IMR-90 (cell line): ENCODE measurements around the gene CACNA2D3. TPM values are rescaled to one million over a fixed set of nuclear protein-coding genes. Genes with fewer than 3 reads are reported as not detected.

Experiments
- ATAC-seq: fragments of 200-7000 bp; cut with Tn5 transposase; 2 replicates; pipeline ENCODE4 v1.9.1; 2020; ENCODE audit warnings: low read depth, mild to moderate bottlenecking, moderate library complexity
- BruUV-seq: library from RNA; stranded (reverse); fragments of 400-500 nt; replicated peaks from 2 replicates; lab custom pipeline; 2021; lab: Mats Ljungman, UMichigan
- CTCF ChIA-PET: fragments of 300-600 bp; formaldehyde crosslinking; extraction: SDS; loops from one replicate; lab custom pipeline; 2021; ENCODE audit warnings: antibody characterized with exemption; lab: Yijun Ruan, JAX
- POLR2A ChIA-PET: fragments of 300-600 bp; sonication (Branson Sonifier 250); formaldehyde crosslinking; loops from one replicate; lab custom pipeline; 2022; ENCODE audit warnings: antibody characterized with exemption; ENCODE audit not compliant: unreplicated experiment; lab: Charles Lee
- DNase-seq: peaks from one replicate; pipeline ENCODE4 v3.0.0; 2013
- H2AFZ ChIP-seq: replicated peaks from 2 replicates; pipeline ENCODE3; 2013; ENCODE audit warnings: low read length, mild to moderate bottlenecking; ENCODE audit not compliant: poor library complexity
- H2AK5ac ChIP-seq: 2 replicates; pipeline ENCODE4 v1.6.1; 2013; ENCODE audit warnings: low read depth, low read length, inconsistent platforms
- H2AK9ac ChIP-seq: replicated peaks from 2 replicates; pipeline ENCODE3; 2013; ENCODE audit warnings: mild to moderate bottlenecking, low read depth, low read length, moderate library complexity; ENCODE audit not compliant: poor library complexity
- H2BK120ac ChIP-seq: 2 replicates; pipeline ENCODE4 v1.6.1; 2013; ENCODE audit warnings: low read depth, low read length, inconsistent platforms
- H2BK15ac ChIP-seq: 3 replicates; pipeline ENCODE4 v1.6.1; 2013; ENCODE audit warnings: low read depth, low read length, inconsistent platforms
- H2BK20ac ChIP-seq: 2 replicates; pipeline ENCODE4 v1.6.1; 2013; ENCODE audit warnings: low read depth, mild to moderate bottlenecking, inconsistent platforms, low read length, moderate library complexity
- H2BK5ac ChIP-seq: 2 replicates; pipeline ENCODE4 v1.6.1; 2013; ENCODE audit warnings: mild to moderate bottlenecking, low read depth, low read length, inconsistent platforms; ENCODE audit not compliant: poor library complexity, severe bottlenecking
- H3K14ac ChIP-seq: replicated peaks from 2 replicates; pipeline ENCODE4 v1.6.1; 2013; ENCODE audit warnings: low read depth, low read length, inconsistent platforms
- H3K18ac ChIP-seq: 2 replicates; pipeline ENCODE4 v1.6.1; 2013; ENCODE audit warnings: low read depth, low read length, control low read depth
- H3K23ac ChIP-seq: 2 replicates; pipeline ENCODE4 v1.6.1; 2013; ENCODE audit warnings: low read depth, low read length, inconsistent platforms
- H3K27ac ChIP-seq: 2 replicates; pipeline ENCODE4 v1.5.1; 2013; ENCODE audit warnings: mild to moderate bottlenecking, control low read depth, low read length; ENCODE audit not compliant: insufficient read depth
- H3K27me3 ChIP-seq: 2 replicates; pipeline ENCODE4 v1.6.1; 2013; ENCODE audit warnings: low read length; ENCODE audit not compliant: control insufficient read depth, insufficient read depth
- H3K36me3 ChIP-seq: 2 replicates; pipeline ENCODE4 v1.6.1; 2013; ENCODE audit warnings: low read length, mixed read lengths; ENCODE audit not compliant: control insufficient read depth, insufficient read depth
- H3K4ac ChIP-seq: 2 replicates; pipeline ENCODE4 v1.6.1; 2013; ENCODE audit warnings: low read depth, low read length, inconsistent platforms
- H3K4me1 ChIP-seq: 2 replicates; pipeline ENCODE4 v1.6.1; 2013; ENCODE audit warnings: low read length, mixed read lengths; ENCODE audit not compliant: control insufficient read depth, insufficient read depth
- H3K4me2 ChIP-seq: 2 replicates; pipeline ENCODE4 v1.6.1; 2013; ENCODE audit warnings: low read depth, mild to moderate bottlenecking, control low read depth, low read length, moderate library complexity
- H3K4me3 ChIP-seq: 2 replicates; pipeline ENCODE4 v1.5.1; 2013; ENCODE audit warnings: low read depth, mild to moderate bottlenecking, control low read depth, low read length, moderate library complexity; ENCODE audit not compliant: insufficient read depth
- H3K56ac ChIP-seq: 2 replicates; pipeline ENCODE4 v1.6.1; 2013; ENCODE audit warnings: low read length, inconsistent platforms; ENCODE audit not compliant: insufficient read depth; ENCODE audit errors: extremely low read depth
- H3K79me1 ChIP-seq, 2 experiments: 2 replicates each; pipeline ENCODE4 v1.6.1; 2013; ENCODE audit warnings: low read length in 2 of 2, inconsistent platforms in 1 of 2, low read depth in 1 of 2
- H3K9ac ChIP-seq: 2 replicates; pipeline ENCODE4 v1.6.1; 2013; ENCODE audit warnings: low read depth, low read length, control low read depth
- H3K9me1 ChIP-seq: 2 replicates; pipeline ENCODE4 v1.6.1; 2013; ENCODE audit warnings: low read length, inconsistent platforms; ENCODE audit not compliant: insufficient read depth
- H3K9me3 ChIP-seq: 2 replicates; pipeline ENCODE4 v1.6.1; 2013; ENCODE audit warnings: low read length; ENCODE audit not compliant: control insufficient read depth, insufficient read depth
- H4K20me1 ChIP-seq: 2 replicates; pipeline ENCODE4 v1.6.1; 2013; ENCODE audit warnings: low read length, inconsistent platforms; ENCODE audit not compliant: insufficient read depth
- H4K5ac ChIP-seq: 2 replicates; pipeline ENCODE4 v1.6.1; 2013; ENCODE audit warnings: mild to moderate bottlenecking, low read depth, low read length, control low read depth
- H4K8ac ChIP-seq, 2 experiments: 2 replicates each; pipeline ENCODE4 v1.6.1; 2013; ENCODE audit warnings: low read depth in 2 of 2, low read length in 2 of 2, control low read depth in 1 of 2, inconsistent platforms in 1 of 2
- H4K91ac ChIP-seq: 2 replicates; pipeline ENCODE4 v1.6.1; 2013; ENCODE audit warnings: low read depth, low read length, inconsistent platforms; ENCODE audit not compliant: insufficient read depth
- BHLHE40 ChIP-seq: fragments of 150-350 bp; IDR thresholded peaks from 2 replicates; pipeline ENCODE4 v1.6.1; 2016; ENCODE audit warnings: mild to moderate bottlenecking, low read depth, low read length
- CEBPB ChIP-seq: IDR thresholded peaks from 2 replicates; pipeline ENCODE4 v1.6.1; 2012; ENCODE audit warnings: low read depth, low read length, improper control_type of control experiment
- CHD1 ChIP-seq: IDR thresholded peaks from 2 replicates; pipeline ENCODE4 v1.6.1; 2012; ENCODE audit warnings: low read depth, low read length, improper control_type of control experiment
- CTCF ChIP-seq: conservative IDR thresholded peaks from 2 replicates; pipeline ENCODE4 v1.5.1; 2012; ENCODE audit warnings: mild to moderate bottlenecking, low read depth, low read length, improper control_type of control experiment
- ELK1 ChIP-seq: fragments of 150-350 bp; IDR thresholded peaks from 2 replicates; pipeline ENCODE4 v1.6.1; 2016; ENCODE audit warnings: low read depth, mild to moderate bottlenecking, low read length, moderate library complexity, borderline replicate concordance
- FOS ChIP-seq: fragments of 150-350 bp; IDR thresholded peaks from 2 replicates; pipeline ENCODE4 v1.6.1; 2016; ENCODE audit warnings: low read depth, low read length
- MAFK ChIP-seq: IDR thresholded peaks from 2 replicates; pipeline ENCODE4 v1.6.1; 2012; ENCODE audit warnings: low read depth, low read length, improper control_type of control experiment
- MAZ ChIP-seq: IDR thresholded peaks from 2 replicates; pipeline ENCODE4 v1.6.1; 2012; ENCODE audit warnings: low read depth, mild to moderate bottlenecking, low read length, improper control_type of control experiment, moderate library complexity, borderline replicate concordance
- MXI1 ChIP-seq: IDR thresholded peaks from 2 replicates; pipeline ENCODE4 v1.6.1; 2012; ENCODE audit warnings: low read depth, mild to moderate bottlenecking, low read length, moderate library complexity, borderline replicate concordance
- NFE2L2 ChIP-seq: fragments of 150-350 bp; IDR thresholded peaks from 2 replicates; pipeline ENCODE4 v1.6.1; 2016; ENCODE audit warnings: low read depth, mild to moderate bottlenecking, low read length
- POLR2A ChIP-seq: IDR thresholded peaks from 2 replicates; pipeline ENCODE4 v1.6.1; 2012; ENCODE audit warnings: mild to moderate bottlenecking, low read depth, low read length
- RAD21 ChIP-seq: IDR thresholded peaks from 2 replicates; pipeline ENCODE4 v1.6.1; 2012; ENCODE audit warnings: low read length, improper control_type of control experiment
- RCOR1 ChIP-seq: IDR thresholded peaks from 2 replicates; pipeline ENCODE4 v1.6.1; 2012; ENCODE audit warnings: mild to moderate bottlenecking, low read length, improper control_type of control experiment; ENCODE audit not compliant: insufficient replicate concordance
- RFX5 ChIP-seq: IDR thresholded peaks from 2 replicates; pipeline ENCODE4 v1.8.0; 2012; ENCODE audit warnings: low read depth, mild to moderate bottlenecking, low read length, moderate library complexity
- SMC3 ChIP-seq: fragments of 150-350 bp; IDR thresholded peaks from 2 replicates; pipeline ENCODE4 v1.6.1; 2016; ENCODE audit warnings: low read depth, mild to moderate bottlenecking, antibody characterized with exemption, low read length, moderate library complexity
- USF2 ChIP-seq: fragments of 150-350 bp; IDR thresholded peaks from 2 replicates; pipeline ENCODE4 v1.6.1; 2017; ENCODE audit warnings: mild to moderate bottlenecking, antibody characterized with exemption, low read length, low read depth
- WGBS, 2 experiments: methylation state at CpG; one replicate each; pipeline versions ENCODE4 v1.1.5 to v1.1.7; 2013; ENCODE audit warnings: missing lambda C conversion rate in 2 of 2; ENCODE audit not compliant: insufficient read length in 1 of 2; ENCODE audit errors: extremely low coverage in 2 of 2; 5-methylcytosine and 5-hydroxymethylcytosine counted together
- dilution Hi-C: fragments of 300-500 bp; cut with HindIII; formaldehyde crosslinking; loops from one replicate; pipeline ENCODE4 v1.14.3; 2018; ENCODE audit warnings: low sequenced_read_pairs; ENCODE audit not compliant: unreplicated experiment
- in situ Hi-C: fragments of 300-500 bp; cut with MboI; formaldehyde crosslinking; loops from 3 replicates; pipeline ENCODE4 v1.14.3; 2019; ENCODE audit warnings: low sequenced_read_pairs, inconsistent platforms, mixed read lengths
- intact Hi-C: fragments of 100-400 bp; cut with micrococcal nuclease; formaldehyde crosslinking; loops from 2 replicates; pipeline ENCODE4 v1.10.0; 2022
- polyA plus RNA-seq, 3 experiments: library from polyadenylated mRNA; depleted of rRNA; stranded (reverse); fragments of >200 nt; gene quantifications; 2 replicates each; pipeline ENCODE4 v1.2.3, GENCODE V29; 2012; ENCODE audit warnings: low replicate concordance in 1 of 3
- total RNA-seq: library from RNA; depleted of rRNA; stranded (reverse); fragments of >200 nt; gene quantifications from 2 replicates; pipeline ENCODE4 v1.2.3, GENCODE V29; 2012

CACNA2D3 gene
- total and polyA plus RNA-seq, 2 of the 4 experiments (the other 2 are of a cell fraction): 0.36 to 0.41 TPM

- Histone ChIP-seq H2AK5ac (no peak overlapping the region), H2BK120ac (no peak overlapping the region), H3K9ac (no peak overlapping the region), H3K14ac (no peak overlapping the region), H2BK15ac (no peak overlapping the region), H3K23ac (no peak overlapping the region), H3K9me3 (peaks cover 5% of the 10 kb centered on the region), H4K5ac (no peak overlapping the region), H4K20me1 (no peaks in the 10 kb centered on the region), H2BK20ac (no peak overlapping the region), H3K36me3 (no peaks in the 10 kb centered on the region), H4K8ac (no peak overlapping the region), H3K27me3 (no peaks in the 10 kb centered on the region), H4K91ac (no peak overlapping the region), H3K4me3 (no peak overlapping the region), H3K4me2 (no peak overlapping the region), H3K9me1 (no peaks in the 10 kb centered on the region), H2BK5ac (no peak overlapping the region), H3K18ac (no peak overlapping the region), H3K79me1 (no peaks in the 10 kb centered on the region), H3K27ac (no peak overlapping the region), H3K56ac (no peak overlapping the region), H3K4ac (no peak overlapping the region), H2AK9ac (no peak overlapping the region), H3K4me1 (no peaks in the 10 kb centered on the region), H2AFZ (no peak overlapping the region)
- in situ Hi-C loops (no loop called here), dilution Hi-C loops (no loop called here), intact Hi-C loops (no loop called here)
- no peak for DNase-seq
- no peak for ATAC-seq
- WGBS, 2 experiments: no CpG with 5 or more reads among the region's 4 CpGs
- TF ChIP-seq MXI1 (no peak), FOS (no peak), MAFK (no peak), MAZ (no peak), ELK1 (no peak), USF2 (no peak), RCOR1 (no peak), CEBPB (no peak), NFE2L2 (no peak), SMC3 (no peak), BHLHE40 (no peak), CTCF (no peak), RFX5 (no peak), POLR2A (no peak), RAD21 (no peak), CHD1 (no peak)
- no TSS peak for BruUV-seq
- ChIA-PET POLR2A (no interaction called here), CTCF (no interaction called here)
Measured at GRCh38 chr3:54232618-54233017, 110.3 kb downstream of the CACNA2D3 start.
